IPS DF 19.7 (cell line): Measurements from ENCODE around the gene SPTLC2.
A peak's percentile ranks its signal among the peaks of the same experiment; 100 is the strongest.
"Not testable (repeated sequence)": the region's sequence is repeated elsewhere in the genome, so short reads cannot be mapped to it uniquely, and the experiment has no call there.

Source experiments
- DNase-seq: peaks from one replicate; pipeline ENCODE4 v3.0.0-alpha.2; 2013; ENCODE audit warnings: low read depth, low spot score

The SPTLC2 gene

GRCh38 chr14:77616454-77617229 is at the start of gene SPTLC2:
SPTLC2 (minus strand) TSS chr14:77616637; CDS start chr14:77616579, 58 bp downstream.
- DNase-seq: peak; percentile 99

- no peak for DNase-seq
Measured at GRCh38 chr14:77663293-77663692, 46.9 kb upstream of the SPTLC2 start.

GRCh38 chr14:77661562-77661961 is 45.1 kb upstream of the SPTLC2 start:
- not testable (repeated sequence) for DNase-seq

- DNase-seq: no peak
Measured at GRCh38 chr14:77660754-77661153, 44.3 kb upstream of the SPTLC2 start.

- no peak for DNase-seq
Measured at GRCh38 chr14:77659831-77660230, 43.4 kb upstream of the SPTLC2 start.

GRCh38 chr14:77657280-77657679 is 40.8 kb upstream of the SPTLC2 start:
- DNase-seq: no peak

- no peak for DNase-seq
Measured at GRCh38 chr14:77654001-77654441, 37.6 kb upstream of the SPTLC2 start.

- no peak for DNase-seq
Measured at GRCh38 chr14:77649326-77649725, 32.9 kb upstream of the SPTLC2 start.

GRCh38 chr14:77648520-77649200 is 32.2 kb upstream of the SPTLC2 start:
- no peak for DNase-seq

- DNase-seq: no peak
Measured at GRCh38 chr14:77647853-77648252, 31.4 kb upstream of the SPTLC2 start.

- no peak for DNase-seq
Measured at GRCh38 chr14:77646907-77647306, 30.5 kb upstream of the SPTLC2 start.

GRCh38 chr14:77645520-77646230 is 29.2 kb upstream of the SPTLC2 start:
- no peak for DNase-seq

- DNase-seq: no peak
Measured at GRCh38 chr14:77642407-77642806, 26.0 kb upstream of the SPTLC2 start.

GRCh38 chr14:77641534-77642341 is 25.3 kb upstream of the SPTLC2 start:
- DNase-seq: no peak

- no peak for DNase-seq
Measured at GRCh38 chr14:77640756-77641533, 24.5 kb upstream of the SPTLC2 start.

- no peak for DNase-seq
Measured at GRCh38 chr14:77638771-77639171, 22.3 kb upstream of the SPTLC2 start.

- not testable (repeated sequence) for DNase-seq
Measured at GRCh38 chr14:77635869-77636268, 19.4 kb upstream of the SPTLC2 start.

GRCh38 chr14:77635466-77635865 is 19.0 kb upstream of the SPTLC2 start:
- DNase-seq: not testable (repeated sequence)

GRCh38 chr14:77630111-77630510 is 13.7 kb upstream of the SPTLC2 start:
- DNase-seq: no peak

GRCh38 chr14:77625360-77625759 is 8.9 kb upstream of the SPTLC2 start:
- no peak for DNase-seq

- no peak for DNase-seq
Measured at GRCh38 chr14:77623201-77623600, 6.8 kb upstream of the SPTLC2 start.
